HEK293 (cell line): ENCODE data around the gene HLA-E.

Experiments
- EGR2 ChIP-seq: fragments of 450-650 bp; formaldehyde crosslinking; IDR thresholded peaks from 2 replicates; pipeline ENCODE4 v1.5.1; 2016; ENCODE audit warnings: low read depth, missing biosample characterization, missing genetic modification characterization
- KLF9 ChIP-seq: fragments of 450-650 bp; formaldehyde crosslinking; IDR thresholded peaks from 2 replicates; pipeline ENCODE4 v1.5.1; 2016; ENCODE audit warnings: missing biosample characterization, missing genetic modification characterization, low read depth
- OSR2 ChIP-seq: fragments of 450-650 bp; formaldehyde crosslinking; IDR thresholded peaks from 2 replicates; pipeline ENCODE4 v1.5.1; 2016; ENCODE audit warnings: missing biosample characterization, missing genetic modification characterization
- OVOL3 ChIP-seq: fragments of 450-650 bp; formaldehyde crosslinking; IDR thresholded peaks from 2 replicates; pipeline ENCODE4 v1.5.1; 2016; ENCODE audit warnings: missing biosample characterization, missing genetic modification characterization
- PATZ1 ChIP-seq: fragments of 450-650 bp; formaldehyde crosslinking; IDR thresholded peaks from 2 replicates; pipeline ENCODE4 v1.5.1; 2016; ENCODE audit warnings: missing biosample characterization, missing genetic modification characterization
- PRDM1 ChIP-seq: fragments of 450-650 bp; formaldehyde crosslinking; IDR thresholded peaks from 2 replicates; pipeline ENCODE4; 2016; ENCODE audit warnings: missing biosample characterization, missing genetic modification characterization
- SALL2 ChIP-seq: fragments of 450-650 bp; formaldehyde crosslinking; IDR thresholded peaks from 2 replicates; pipeline ENCODE4 v1.5.0; 2017; ENCODE audit warnings: missing biosample characterization, mild to moderate bottlenecking, missing genetic modification characterization, borderline replicate concordance
- SCRT1 ChIP-seq: fragments of 450-650 bp; formaldehyde crosslinking; IDR thresholded peaks from 2 replicates; pipeline ENCODE4 v1.5.1; 2016; ENCODE audit warnings: missing biosample characterization, missing genetic modification characterization, borderline replicate concordance
- SCRT2 ChIP-seq: fragments of 450-650 bp; formaldehyde crosslinking; IDR thresholded peaks from 2 replicates; pipeline ENCODE4 v1.5.1; 2016; ENCODE audit warnings: missing biosample characterization, missing genetic modification characterization
- TSHZ1 ChIP-seq: fragments of 450-650 bp; formaldehyde crosslinking; IDR thresholded peaks from 2 replicates; pipeline ENCODE4 v1.5.1; 2016; ENCODE audit warnings: missing biosample characterization, missing genetic modification characterization, borderline replicate concordance
- YY1 ChIP-seq: fragments of 450-650 bp; formaldehyde crosslinking; IDR thresholded peaks from 2 replicates; pipeline ENCODE4 v1.5.1; 2018; ENCODE audit warnings: missing biosample characterization, missing genetic modification characterization
- ZFHX2 ChIP-seq: fragments of 450-650 bp; formaldehyde crosslinking; conservative IDR thresholded peaks from 2 replicates; pipeline ENCODE4 v1.5.1; 2016; ENCODE audit warnings: missing biosample characterization, missing genetic modification characterization
- ZNF114 ChIP-seq: fragments of 450-650 bp; formaldehyde crosslinking; IDR thresholded peaks from 2 replicates; pipeline ENCODE4 v1.5.0; 2017; ENCODE audit warnings: missing biosample characterization, missing genetic modification characterization
- ZNF223 ChIP-seq: fragments of 450-650 bp; formaldehyde crosslinking; IDR thresholded peaks from 2 replicates; pipeline ENCODE4 v1.5.1; 2016; ENCODE audit warnings: missing biosample characterization, missing genetic modification characterization
- ZNF23 ChIP-seq: fragments of 450-650 bp; formaldehyde crosslinking; IDR thresholded peaks from 2 replicates; pipeline ENCODE4 v1.5.1; 2016; ENCODE audit warnings: missing biosample characterization, missing genetic modification characterization, borderline replicate concordance
- ZNF239 ChIP-seq: fragments of 450-650 bp; formaldehyde crosslinking; IDR thresholded peaks from 2 replicates; pipeline ENCODE4 v1.5.1; 2016; ENCODE audit warnings: missing biosample characterization, missing genetic modification characterization
- ZNF335 ChIP-seq: fragments of 450-650 bp; formaldehyde crosslinking; conservative IDR thresholded peaks from 2 replicates; pipeline ENCODE4 v1.5.1; 2016; ENCODE audit warnings: missing biosample characterization, missing genetic modification characterization
- ZNF354C ChIP-seq: fragments of 450-650 bp; formaldehyde crosslinking; IDR thresholded peaks from 2 replicates; pipeline ENCODE4 v1.5.1; 2016; ENCODE audit warnings: missing biosample characterization, missing genetic modification characterization, low read depth, borderline replicate concordance
- ZNF362 ChIP-seq: fragments of 450-650 bp; formaldehyde crosslinking; IDR thresholded peaks from 2 replicates; pipeline ENCODE4 v1.5.1; 2016; ENCODE audit warnings: missing biosample characterization, missing genetic modification characterization
- ZNF423 ChIP-seq: fragments of 450-650 bp; formaldehyde crosslinking; IDR thresholded peaks from 2 replicates; pipeline ENCODE4 v1.5.1; 2016; ENCODE audit warnings: missing biosample characterization, missing genetic modification characterization
- ZNF426 ChIP-seq: fragments of 450-650 bp; formaldehyde crosslinking; IDR thresholded peaks from 2 replicates; pipeline ENCODE4 v1.5.1; 2017; ENCODE audit warnings: missing biosample characterization, missing genetic modification characterization, mild to moderate bottlenecking, inconsistent platforms, moderate library complexity
- ZNF501 ChIP-seq: fragments of 450-650 bp; formaldehyde crosslinking; IDR thresholded peaks from 2 replicates; pipeline ENCODE4 v1.5.1; 2016; ENCODE audit warnings: missing biosample characterization, missing genetic modification characterization
- ZNF513 ChIP-seq: fragments of 450-650 bp; IDR thresholded peaks from 2 replicates; pipeline ENCODE4 v1.5.1; 2018; ENCODE audit warnings: missing biosample characterization, missing genetic modification characterization
- ZNF561 ChIP-seq: fragments of 450-650 bp; IDR thresholded peaks from 2 replicates; pipeline ENCODE4 v1.5.1; 2018; ENCODE audit warnings: missing biosample characterization, missing genetic modification characterization, borderline replicate concordance
- ZNF580 ChIP-seq: fragments of 450-650 bp; formaldehyde crosslinking; IDR thresholded peaks from 2 replicates; pipeline ENCODE4 v1.5.1; 2016; ENCODE audit warnings: missing biosample characterization, missing genetic modification characterization
- ZNF585B ChIP-seq: fragments of 450-650 bp; formaldehyde crosslinking; IDR thresholded peaks from 2 replicates; pipeline ENCODE4 v1.5.1; 2016; ENCODE audit warnings: missing biosample characterization, missing genetic modification characterization
- ZNF621 ChIP-seq: fragments of 450-650 bp; formaldehyde crosslinking; IDR thresholded peaks from 2 replicates; pipeline ENCODE4 v1.5.1; 2017; ENCODE audit warnings: missing biosample characterization, missing genetic modification characterization
- ZNF624 ChIP-seq: fragments of 450-650 bp; formaldehyde crosslinking; IDR thresholded peaks from 2 replicates; pipeline ENCODE4 v1.5.1; 2017; ENCODE audit warnings: missing biosample characterization, missing genetic modification characterization
- ZNF658 ChIP-seq: fragments of 450-650 bp; formaldehyde crosslinking; IDR thresholded peaks from 2 replicates; pipeline ENCODE4; 2016; ENCODE audit warnings: missing biosample characterization, missing genetic modification characterization
- ZNF660 ChIP-seq: fragments of 450-650 bp; IDR thresholded peaks from 2 replicates; pipeline ENCODE4 v1.5.1; 2018; ENCODE audit warnings: missing biosample characterization, mild to moderate bottlenecking, missing genetic modification characterization
- ZNF677 ChIP-seq: fragments of 450-650 bp; IDR thresholded peaks from 2 replicates; pipeline ENCODE4 v1.5.0; 2018; ENCODE audit warnings: missing biosample characterization, mild to moderate bottlenecking, missing genetic modification characterization, moderate library complexity

The HLA-E gene

DNA sequence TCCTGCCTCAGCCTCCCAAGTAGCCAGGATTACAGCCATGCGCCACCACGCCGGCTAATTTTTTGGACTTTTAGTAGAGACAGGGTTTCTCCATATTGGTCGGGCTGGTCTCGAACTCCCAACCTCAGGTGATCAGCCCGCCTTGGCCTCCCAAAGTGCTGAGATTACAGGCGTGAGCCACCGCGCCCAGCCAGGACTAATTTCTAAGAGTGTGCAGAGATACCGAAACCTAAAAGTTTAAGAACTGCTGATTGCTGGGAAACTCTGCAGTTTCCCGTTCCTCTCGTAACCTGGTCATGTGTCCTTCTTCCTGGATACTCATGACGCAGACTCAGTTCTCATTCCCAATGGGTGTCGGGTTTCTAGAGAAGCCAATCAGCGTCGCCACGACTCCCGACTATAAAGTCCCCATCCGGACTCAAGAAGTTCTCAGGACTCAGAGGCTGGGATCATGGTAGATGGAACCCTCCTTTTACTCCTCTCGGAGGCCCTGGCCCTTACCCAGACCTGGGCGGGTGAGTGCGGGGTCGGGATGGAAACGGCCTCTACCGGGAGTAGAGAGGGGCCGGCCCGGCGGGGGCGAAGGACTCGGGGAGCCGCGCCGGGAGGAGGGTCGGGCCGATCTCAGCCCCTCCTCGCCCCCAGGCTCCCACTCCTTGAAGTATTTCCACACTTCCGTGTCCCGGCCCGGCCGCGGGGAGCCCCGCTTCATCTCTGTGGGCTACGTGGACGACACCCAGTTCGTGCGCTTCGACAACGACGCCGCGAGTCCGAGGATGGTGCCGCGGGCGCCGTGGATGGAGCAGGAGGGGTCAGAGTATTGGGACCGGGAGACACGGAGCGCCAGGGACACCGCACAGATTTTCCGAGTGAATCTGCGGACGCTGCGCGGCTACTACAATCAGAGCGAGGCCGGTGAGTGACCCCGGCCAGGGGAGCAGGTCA lies at the start of gene HLA-E (continued):
- no peak for TF ChIP-seq ZNF362 (tag by site-specific recombination)
- no peak for TF ChIP-seq SALL2 (tag by site-specific recombination)
- no peak for TF ChIP-seq ZNF423 (tag by site-specific recombination)
- no peak for TF ChIP-seq ZNF621 (tag by site-specific recombination)
- TF ChIP-seq ZNF660 (tag by site-specific recombination): no peak; the same call in 1 of the 2 replicates
- peak; percentile 68 for TF ChIP-seq ZNF335 (tag by site-specific recombination)
- TF ChIP-seq PRDM1 (tag by site-specific recombination): no peak
- no peak for TF ChIP-seq ZNF585B
- TF ChIP-seq ZNF501 (tag by site-specific recombination): no peak
- peak; percentile 98 for TF ChIP-seq ZNF580
- TF ChIP-seq KLF9 (tag by site-specific recombination): no peak
- TF ChIP-seq PATZ1 (tag by site-specific recombination): peak; percentile 55; the same call in 1 of the 2 replicates
- TF ChIP-seq ZNF426 (tag by site-specific recombination): no peak
- no peak for TF ChIP-seq ZNF624 (tag by site-specific recombination)
- TF ChIP-seq ZNF354C (tag by site-specific recombination): no peak
- no peak; the same call in 1 of the 2 replicates for TF ChIP-seq ZNF561 (tag by site-specific recombination)
- no peak for TF ChIP-seq ZNF677 (tag by site-specific recombination)
- TF ChIP-seq OSR2: no peak
- TF ChIP-seq ZNF23 (tag by site-specific recombination): no peak
- TF ChIP-seq ZNF223: no peak
- no peak for TF ChIP-seq SCRT2 (tag by site-specific recombination)
- no peak for TF ChIP-seq SCRT1 (tag by site-specific recombination)
- peak; percentile 42; the same call in 1 of the 2 replicates for TF ChIP-seq ZFHX2
- no peak for TF ChIP-seq ZNF513 (tag by site-specific recombination)
- TF ChIP-seq ZNF239: no peak
- no peak for TF ChIP-seq ZNF114
- TF ChIP-seq YY1 (tag by site-specific recombination): peak; percentile 18
- no peak for TF ChIP-seq ZNF658
- no peak; the same call in 1 of the 2 replicates for TF ChIP-seq OVOL3 (tag by site-specific recombination)
- no peak for TF ChIP-seq TSHZ1 (tag by site-specific recombination)
- TF ChIP-seq EGR2: 0 out of 2 replicates have a peak, but pooled peaks have one; percentile 12
